ENCODE data around the gene MYOCD.

The MYOCD gene

DNA sequence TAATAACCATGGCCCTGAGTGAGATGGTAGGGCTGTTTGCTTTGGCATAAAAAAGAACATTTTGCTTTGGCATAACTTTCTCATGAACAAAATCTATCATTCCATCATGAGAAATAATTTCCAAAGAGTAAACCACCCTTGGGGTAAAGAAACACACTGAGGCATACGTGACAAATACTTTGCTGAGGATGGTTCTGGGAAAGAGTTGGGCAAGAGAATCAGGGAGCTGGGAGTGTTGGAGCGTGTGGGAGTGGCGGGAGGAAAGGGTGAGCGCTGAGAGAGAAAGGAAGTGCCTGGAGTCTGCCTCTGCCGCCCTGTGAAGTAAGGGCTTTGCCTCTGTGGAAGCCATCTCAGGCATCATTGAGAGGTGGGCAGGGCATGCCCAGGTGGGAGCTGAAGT, 63.4 kb downstream of the MYOCD start:
- H3K79me2 ChIP-seq (ENCODE audit: insufficient read depth, low read length) = no peaks in the 10 kb centered on the region
- H3K4me2 ChIP-seq (ENCODE audit: low read length) = no peak overlapping the region
- no peak overlapping the region for H3K4me3 ChIP-seq (ENCODE audit: low read depth, low read length, poor library complexity, severe bottlenecking)
- H4K20me1 ChIP-seq (ENCODE audit: insufficient read depth, low read length) = no peaks in the 10 kb centered on the region
- no peak overlapping the region for H2AFZ ChIP-seq (ENCODE audit: low read length)
- H3K9me3 ChIP-seq (ENCODE audit: low read length) = no peaks in the 10 kb centered on the region
- no peaks in the 10 kb centered on the region for H3F3A ChIP-seq (ENCODE audit: insufficient read depth, low read length)
- H3K4me1 ChIP-seq (ENCODE audit: insufficient read depth, low read length, severe bottlenecking) = no peaks in the 10 kb centered on the region
- no peak overlapping the region for H3K9ac ChIP-seq (ENCODE audit: low read length)
- 0 out of 2 replicates have a peak, but pooled peaks cover 3% of the 10 kb centered on the region for H3K27me3 ChIP-seq (ENCODE audit: insufficient read depth, low read length)
- no peak overlapping the region for H3K27ac ChIP-seq (ENCODE audit: low read depth, low read length, poor library complexity, severe bottlenecking)
- no peaks in the 10 kb centered on the region for H3K9me2 ChIP-seq (ENCODE audit: low read depth, low read length)
- TF ChIP-seq EZH2 (IDR thresholded peaks at IDR 0.05; ENCODE audit: borderline replicate concordance, low read length) = no peak
- TF ChIP-seq, protein P1, sequence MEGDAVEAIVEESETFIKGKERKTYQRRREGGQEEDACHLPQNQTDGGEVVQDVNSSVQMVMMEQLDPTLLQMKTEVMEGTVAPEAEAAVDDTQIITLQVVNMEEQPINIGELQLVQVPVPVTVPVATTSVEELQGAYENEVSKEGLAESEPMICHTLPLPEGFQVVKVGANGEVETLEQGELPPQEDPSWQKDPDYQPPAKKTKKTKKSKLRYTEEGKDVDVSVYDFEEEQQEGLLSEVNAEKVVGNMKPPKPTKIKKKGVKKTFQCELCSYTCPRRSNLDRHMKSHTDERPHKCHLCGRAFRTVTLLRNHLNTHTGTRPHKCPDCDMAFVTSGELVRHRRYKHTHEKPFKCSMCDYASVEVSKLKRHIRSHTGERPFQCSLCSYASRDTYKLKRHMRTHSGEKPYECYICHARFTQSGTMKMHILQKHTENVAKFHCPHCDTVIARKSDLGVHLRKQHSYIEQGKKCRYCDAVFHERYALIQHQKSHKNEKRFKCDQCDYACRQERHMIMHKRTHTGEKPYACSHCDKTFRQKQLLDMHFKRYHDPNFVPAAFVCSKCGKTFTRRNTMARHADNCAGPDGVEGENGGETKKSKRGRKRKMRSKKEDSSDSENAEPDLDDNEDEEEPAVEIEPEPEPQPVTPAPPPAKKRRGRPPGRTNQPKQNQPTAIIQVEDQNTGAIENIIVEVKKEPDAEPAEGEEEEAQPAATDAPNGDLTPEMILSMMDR (IDR thresholded peaks at IDR 0.05; ENCODE audit: low read length) = no peak
- no peaks in the 10 kb centered on the region for H3K36me3 ChIP-seq (ENCODE audit: insufficient read depth, low read length)

DNA sequence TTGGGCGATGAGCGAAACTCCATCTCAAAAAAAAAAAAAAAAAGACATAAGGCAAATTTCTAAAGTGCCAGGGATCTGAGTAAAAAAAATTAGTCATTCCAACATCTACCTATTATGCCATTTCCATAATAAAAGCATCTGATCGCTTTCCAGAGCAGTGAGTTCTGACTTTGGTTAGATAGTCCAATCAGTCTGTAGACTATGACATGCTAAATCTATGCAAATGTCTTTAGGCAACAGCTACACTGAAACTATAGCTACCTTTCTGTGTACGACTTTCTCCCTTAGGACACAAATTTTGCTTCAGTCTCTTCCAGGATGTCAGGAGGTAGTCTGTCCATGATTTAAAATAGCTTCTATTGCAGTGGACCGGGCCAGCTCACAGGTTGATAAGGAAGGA, 64.7 kb downstream of the MYOCD start:
- Histone ChIP-seq H3K79me2 (ENCODE audit: insufficient read depth, low read length) (no peaks in the 10 kb centered on the region), H3K9me3 (ENCODE audit: low read length) (no peaks in the 10 kb centered on the region), H3K27ac (ENCODE audit: low read depth, low read length, poor library complexity, severe bottlenecking) (no peak overlapping the region), H3K9me2 (ENCODE audit: low read depth, low read length) (no peaks in the 10 kb centered on the region), H3K9ac (ENCODE audit: low read length) (no peak overlapping the region), H3F3A (ENCODE audit: insufficient read depth, low read length) (no peaks in the 10 kb centered on the region), H3K4me3 (ENCODE audit: low read depth, low read length, poor library complexity, severe bottlenecking) (no peak overlapping the region), H3K27me3 (ENCODE audit: insufficient read depth, low read length) (0 out of 2 replicates have a peak, but pooled peaks cover 3% of the 10 kb centered on the region), H2AFZ (ENCODE audit: low read length) (no peak overlapping the region), H3K4me1 (ENCODE audit: insufficient read depth, low read length, severe bottlenecking) (no peaks in the 10 kb centered on the region), H4K20me1 (ENCODE audit: insufficient read depth, low read length) (no peaks in the 10 kb centered on the region), H3K36me3 (ENCODE audit: insufficient read depth, low read length) (no peaks in the 10 kb centered on the region), H3K4me2 (ENCODE audit: low read length) (no peak overlapping the region)
- TF ChIP-seq, protein P1 (IDR thresholded peaks at IDR 0.05; ENCODE audit: low read length) = no peak
- no peak for TF ChIP-seq EZH2 (IDR thresholded peaks at IDR 0.05; ENCODE audit: borderline replicate concordance, low read length)

DNA sequence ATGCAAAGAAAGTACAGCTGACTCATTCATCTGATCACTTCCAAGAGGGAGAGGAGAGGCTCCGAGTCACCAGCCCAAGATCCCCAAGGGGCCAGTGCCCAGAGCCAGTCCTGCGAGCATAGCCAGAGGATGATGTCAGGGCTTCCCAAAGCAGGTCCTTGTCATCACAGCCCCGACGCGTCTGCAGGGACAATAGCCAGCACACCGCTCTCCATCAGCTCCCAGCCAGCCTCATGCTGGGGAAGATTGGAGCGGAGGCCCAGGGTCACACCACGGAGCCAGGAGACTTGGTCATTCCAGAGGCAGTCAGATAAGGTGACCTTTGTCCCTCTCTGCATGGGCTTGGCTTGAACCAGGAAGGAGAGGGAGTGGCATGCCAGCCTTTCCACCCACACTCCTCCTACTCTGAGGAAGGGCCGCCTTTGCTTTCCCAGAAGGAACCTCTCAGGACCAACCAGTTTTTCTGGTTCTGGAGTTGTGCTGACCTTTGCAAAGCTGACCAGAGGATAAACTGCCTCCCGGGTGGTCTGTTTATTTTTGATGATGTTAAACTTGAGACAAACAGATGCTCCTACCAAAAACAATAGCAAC, 65.3 kb downstream of the MYOCD start:
- Histone ChIP-seq H3F3A (ENCODE audit: insufficient read depth, low read length) (no peaks in the 10 kb centered on the region), H3K79me2 (ENCODE audit: insufficient read depth, low read length) (no peaks in the 10 kb centered on the region), H3K27me3 (ENCODE audit: insufficient read depth, low read length) (0 out of 2 replicates have a peak, but pooled peaks cover 3% of the 10 kb centered on the region), H4K20me1 (ENCODE audit: insufficient read depth, low read length) (no peaks in the 10 kb centered on the region), H3K4me1 (ENCODE audit: insufficient read depth, low read length, severe bottlenecking) (no peaks in the 10 kb centered on the region), H3K9ac (ENCODE audit: low read length) (no peak overlapping the region), H3K36me3 (ENCODE audit: insufficient read depth, low read length) (no peaks in the 10 kb centered on the region), H3K9me3 (ENCODE audit: low read length) (no peaks in the 10 kb centered on the region), H2AFZ (ENCODE audit: low read length) (no peak overlapping the region), H3K27ac (ENCODE audit: low read depth, low read length, poor library complexity, severe bottlenecking) (no peak overlapping the region), H3K4me3 (ENCODE audit: low read depth, low read length, poor library complexity, severe bottlenecking) (no peak overlapping the region), H3K9me2 (ENCODE audit: low read depth, low read length) (no peaks in the 10 kb centered on the region), H3K4me2 (ENCODE audit: low read length) (no peak overlapping the region)
- TF ChIP-seq, protein P1 (IDR thresholded peaks at IDR 0.05; ENCODE audit: low read length) = no peak
- TF ChIP-seq EZH2 (IDR thresholded peaks at IDR 0.05; ENCODE audit: borderline replicate concordance, low read length) = no peak

Measured in OCI-LY1 (cell line).